K562 (cell line): Measurements from ENCODE around the gene MOGAT2. TPM values are rescaled to one million over a fixed set of nuclear protein-coding genes. Genes with fewer than 3 reads are reported as not detected.

Experiments
- ATAC-seq: fragments of 200-7000 bp; cut with Tn5 transposase; 3 replicates; pipeline ENCODE4 v1.9.1; 2020; ENCODE audit warnings: moderate library complexity
- BruUV-seq: library from RNA; stranded (reverse); fragments of 400-500 nt; replicated peaks from 2 replicates; lab custom pipeline; 2021; lab: Mats Ljungman, UMichigan
- CTCF ChIA-PET: fragments of 300-600 bp; formaldehyde crosslinking; extraction: SDS; loops from one replicate; lab custom pipeline; 2021; ENCODE audit warnings: low intra/inter-chr PET ratio; lab: Yijun Ruan, JAX
- POLR2A ChIA-PET: fragments of 300-600, 350-650 bp; sonication (Branson Sonifier 250); formaldehyde crosslinking; extraction: SDS; loops from one replicate; lab custom pipeline; 2021; ENCODE audit warnings: antibody characterized with exemption, inconsistent platforms; lab: Yijun Ruan, JAX
- DNase-seq, 4 experiments: peaks; one replicate each; pipeline versions ENCODE4 v3.0.0 to v3.0.0-alpha.2; 2011 to 2018; ENCODE audit warnings: low spot score in 3 of 4, mixed read lengths in 3 of 4; ENCODE audit errors: extremely low read depth in 1 of 4
- FAIRE-seq: peaks from 2 replicates; lab custom pipeline; 2011; peaks lifted over from hg19 to GRCh38; lab: Jason Lieb, UNC
- H2AFZ ChIP-seq: 2 replicates; pipeline ENCODE4 v1.6.0; 2011; ENCODE audit warnings: low read depth, low read length, control low read depth, inconsistent platforms
- H3K27ac ChIP-seq: fragments of 200-600 bp; 3 replicates; pipeline ENCODE4 v1.8.0; 2011; ENCODE audit warnings: low read depth, mild to moderate bottlenecking, control low read depth, inconsistent platforms, low read length, moderate library complexity, mixed read lengths; ENCODE audit errors: extremely low read depth
- H3K27me3 ChIP-seq, 2 experiments: fragments of 300-600 bp in 1 of 2; 2 replicates in 1 of 2; 3 replicates in 1 of 2; pipeline versions ENCODE4 v1.6.0 to v1.8.0; 2011; ENCODE audit warnings: inconsistent platforms in 2 of 2, low read length in 2 of 2, mild to moderate bottlenecking in 1 of 2, mixed read lengths in 1 of 2, moderate library complexity in 1 of 2; ENCODE audit not compliant: control insufficient read depth in 2 of 2, insufficient read depth in 2 of 2
- H3K36me3 ChIP-seq: fragments of 300-600 bp; 3 replicates; pipeline ENCODE4 v1.8.0; 2011; ENCODE audit warnings: mild to moderate bottlenecking, low read length, inconsistent platforms; ENCODE audit not compliant: control insufficient read depth, insufficient read depth
- H3K4me1 ChIP-seq, 2 experiments: fragments of 200-600 bp in 1 of 2; replicated peaks in 1 of 2; 2 replicates in 1 of 2; 3 replicates in 1 of 2; pipeline versions ENCODE4 v1.5.1 to v1.8.0; 2011; ENCODE audit warnings: inconsistent platforms in 2 of 2, low read length in 2 of 2, mild to moderate bottlenecking in 1 of 2, mixed read lengths in 1 of 2, moderate library complexity in 1 of 2; ENCODE audit not compliant: control insufficient read depth in 2 of 2, insufficient read depth in 2 of 2
- H3K4me2 ChIP-seq: 2 replicates; pipeline ENCODE4 v1.6.1; 2011; ENCODE audit warnings: low read length, control low read depth, inconsistent platforms, mixed read lengths; ENCODE audit not compliant: insufficient read depth
- H3K4me3 ChIP-seq: fragments of 200-600 bp; sonication (generic), shearing (Covaris generic); 2 replicates; pipeline ENCODE4 v1.5.1; 2016; ENCODE audit warnings: control low read depth, inconsistent platforms
- H3K79me2 ChIP-seq: fragments of 200-600 bp; 3 replicates; pipeline ENCODE4 v1.8.0; 2011; ENCODE audit warnings: low read length, inconsistent platforms; ENCODE audit not compliant: control insufficient read depth, insufficient read depth
- H3K9ac ChIP-seq, 2 experiments: 2 replicates each; pipeline versions ENCODE4 v1.6.0 to v1.6.1; 2011; ENCODE audit warnings: low read depth in 2 of 2, low read length in 2 of 2, control low read depth in 1 of 2, inconsistent platforms in 1 of 2, mild to moderate bottlenecking in 1 of 2, mixed read lengths in 1 of 2; ENCODE audit not compliant: insufficient read depth in 1 of 2
- H3K9me1 ChIP-seq: one replicate; pipeline ENCODE4 v1.6.0; 2011; ENCODE audit warnings: inconsistent platforms, mild to moderate bottlenecking, low read length, moderate library complexity; ENCODE audit not compliant: control insufficient read depth, insufficient read depth
- H3K9me3 ChIP-seq: replicated peaks from 2 replicates; pipeline ENCODE4 v1.5.1; 2011; ENCODE audit warnings: low read depth, low read length, inconsistent platforms; ENCODE audit not compliant: control insufficient read depth, insufficient read depth
- H4K20me1 ChIP-seq: replicated peaks from 2 replicates; pipeline ENCODE4 v1.6.1; 2011; ENCODE audit warnings: low read length, inconsistent platforms, mixed read lengths; ENCODE audit not compliant: control insufficient read depth, insufficient read depth
- HDAC8 ChIP-seq: fragments of 450-650 bp; IDR thresholded peaks from 2 replicates; pipeline ENCODE4 v1.6.1; 2016; ENCODE audit warnings: mild to moderate bottlenecking, missing genetic modification characterization, moderate library complexity, missing compliant biosample characterization
- IFI16 ChIP-seq: fragments of 250-450 bp; sonication (Bioruptor Pico); IDR thresholded peaks from 2 replicates; pipeline ENCODE4 v2.1.2; 2022; ENCODE audit warnings: mild to moderate bottlenecking, inconsistent platforms
- MED1 ChIP-seq: sonication (generic); formaldehyde crosslinking; IDR thresholded peaks from 2 replicates; pipeline ENCODE4 v1.8.1; 2023; ENCODE audit warnings: missing genetic modification reagents, borderline replicate concordance
- RBBP5 ChIP-seq: fragments of 200-600 bp; sonication (generic); IDR thresholded peaks from 2 replicates; pipeline ENCODE4 v1.6.1; 2012; ENCODE audit warnings: borderline replicate concordance, mild to moderate bottlenecking, low read length, control low read depth, inconsistent platforms; ENCODE audit not compliant: insufficient read depth, poor library complexity, severe bottlenecking
- TAF7 ChIP-seq: fragments of 450-650 bp; IDR thresholded peaks from 2 replicates; pipeline ENCODE4 v1.6.1; 2016; ENCODE audit warnings: missing genetic modification characterization, missing compliant biosample characterization
- TARDBP ChIP-seq: fragments of 450-650 bp; IDR thresholded peaks from 2 replicates; pipeline ENCODE4 v1.6.1; 2016
- TEAD4 ChIP-seq, 2 experiments: sonication (generic) in 1 of 2; formaldehyde crosslinking in 1 of 2; IDR thresholded peaks; 2 replicates each; pipeline versions ENCODE4 v1.6.1 to v1.8.0; 2012 to 2022; ENCODE audit warnings: borderline replicate concordance in 1 of 2, inconsistent platforms in 1 of 2, low read length in 1 of 2, mild to moderate bottlenecking in 1 of 2, missing genetic modification reagents in 1 of 2
- WGBS: fragments of 100-300 bp; shearing (Covaris generic); methylation state at CpG from one replicate; pipeline ENCODE4 v1.1.6; 2016; ENCODE audit warnings: low coverage, mixed read lengths; ENCODE audit not compliant: insufficient coverage; ENCODE audit errors: missing lambda C conversion rate; 5-methylcytosine and 5-hydroxymethylcytosine counted together
- in situ Hi-C: fragments of 300-500 bp; cut with MboI; formaldehyde crosslinking; loops from 4 replicates; pipeline ENCODE4 v1.15.0; 2018; ENCODE audit warnings: inconsistent platforms, mixed read lengths
- intact Hi-C: fragments of 100-400 bp; cut with micrococcal nuclease; formaldehyde crosslinking; loops from 2 replicates; pipeline ENCODE4 v1.14.2; 2022
- polyA plus RNA-seq, 8 experiments: library from polyadenylated mRNA; depleted of rRNA in 4 of 8; stranded (reverse) in 5 of 8; unstranded in 3 of 8; fragments of >200 nt; fragmentation: Nextera tagmentation in 2 of 8; fragmentation: Illumina TruSeq in 1 of 8; extraction: Ambion mirVana in 2 of 8; extraction: Trizol in 1 of 8; gene quantifications; 2 replicates each; pipeline versions ENCODE4 v1.2.1 to v1.2.3, GENCODE V29; 2011 to 2014; ENCODE audit warnings: inconsistent platforms in 1 of 8, missing spikeins in 1 of 8
- total RNA-seq, 7 experiments: library from RNA; depleted of rRNA in 6 of 7; stranded (reverse); fragments of >200 nt in 6 of 7; fragmentation: Illumina TruSeq in 2 of 7; extraction: Trizol in 2 of 7; gene quantifications; 2 replicates each; pipeline versions ENCODE4 v1.2.1 to v1.2.3, GENCODE V29; 2011 to 2021; ENCODE audit warnings: low replicate concordance in 1 of 7
- TF ChIP-seq, protein P1 (sequence below), 3 experiments: fragments of 200-800 bp in 1 of 3; sonication (Bioruptor generic) in 1 of 3; sonication (generic) in 1 of 3; formaldehyde crosslinking in 1 of 3; IDR thresholded peaks; 2 replicates each; pipeline versions ENCODE4 v1.6.1 to v1.8.0; 2016 to 2022; ENCODE audit warnings: mild to moderate bottlenecking in 2 of 3, missing compliant biosample characterization in 2 of 3, missing genetic modification characterization in 2 of 3, missing genetic modification reagents in 1 of 3
- TF ChIP-seq, protein P2 (sequence below): fragments of 250-450 bp; sonication (Bioruptor Pico); IDR thresholded peaks from 2 replicates; pipeline ENCODE4 v1.8.0; 2021; ENCODE audit warnings: moderate library complexity, mild to moderate bottlenecking, inconsistent platforms
- TF ChIP-seq, protein P3 (sequence below): fragments of 450-650 bp; IDR thresholded peaks from 2 replicates; pipeline ENCODE4 v1.6.1; 2016; ENCODE audit warnings: borderline replicate concordance

The MOGAT2 gene
- total and polyA plus RNA-seq, 9 of the 15 experiments (the other 6 are each of a cell fraction or from before 2014, with no cell fraction given): 0.09 TPM; not detected in 7

DNA sequence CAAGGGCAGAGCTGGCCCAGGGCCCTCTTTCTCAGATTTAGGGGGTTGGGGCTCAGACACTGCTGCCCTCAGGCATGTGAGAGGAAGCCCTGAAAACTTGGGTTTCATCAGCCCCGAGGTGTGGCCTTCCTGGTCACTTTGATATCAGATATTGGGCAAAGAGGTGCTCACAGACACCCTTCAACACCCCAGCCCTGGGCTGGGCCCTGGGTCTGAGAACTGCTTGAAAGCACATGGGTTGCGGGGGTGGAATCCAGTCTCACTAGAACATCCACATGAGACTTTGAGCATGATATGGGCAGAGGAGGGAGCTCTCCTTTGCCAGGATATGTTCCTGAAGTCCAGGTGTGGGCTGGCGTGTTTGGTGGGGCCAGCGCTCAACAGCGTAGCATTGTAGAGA lies 61.3 kb downstream of the MOGAT2 start:
- DNase-seq (no peak), FAIRE-seq (no peak)
- no peaks in the 10 kb centered on the region for H3K79me2 ChIP-seq
- no peaks in the 10 kb centered on the region for H3K9me1 ChIP-seq
- H3K9me3 ChIP-seq: no peaks in the 10 kb centered on the region
- H4K20me1 ChIP-seq: no peaks in the 10 kb centered on the region
- H3K27ac ChIP-seq: no peak overlapping the region
- H3K9ac ChIP-seq: peak overlapping the region in 1 of 2 experiments; percentile 42; a peak in 1 of 4 replicates
- H3K4me2 ChIP-seq: no peak overlapping the region
- H3K4me3 ChIP-seq: no peak overlapping the region
- 60% methylated on average over 3 of the region's 5 CpGs for WGBS
- CTCF ChIA-PET: no interaction called here
- H3K4me1 ChIP-seq: peaks cover 6% of the 10 kb centered on the region in 2 experiments; a peak in 3 of 5 replicates
- H3K27me3 ChIP-seq: no peaks in the 10 kb centered on the region
- TF ChIP-seq MED1 (CRISPR knock-in tag) (no peak), RBBP5 (no peak), HDAC8 (no peak), TAF7 (no peak), TARDBP (no peak), TEAD4 (IDR thresholded peaks at IDR 0.05; ENCODE audit: low read length) (no peak), TEAD4 (CRISPR knock-in tag; IDR thresholded peaks at IDR 0.05; ENCODE audit: borderline replicate concordance) (no peak), IFI16 (CRISPR knock-in tag) (no peak)
- TF ChIP-seq, protein P1, sequence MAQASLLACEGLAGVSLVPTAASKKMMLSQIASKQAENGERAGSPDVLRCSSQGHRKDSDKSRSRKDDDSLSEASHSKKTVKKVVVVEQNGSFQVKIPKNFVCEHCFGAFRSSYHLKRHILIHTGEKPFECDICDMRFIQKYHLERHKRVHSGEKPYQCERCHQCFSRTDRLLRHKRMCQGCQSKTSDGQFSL (CRISPR knock-in tag; IDR thresholded peaks at IDR 0.05): no peak
- TF ChIP-seq, protein P1 (tag; IDR thresholded peaks at IDR 0.05): no peak
- TF ChIP-seq, protein P2, sequence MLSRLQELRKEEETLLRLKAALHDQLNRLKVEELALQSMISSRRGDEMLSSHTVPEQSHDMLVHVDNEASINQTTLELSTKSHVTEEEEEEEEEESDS (CRISPR knock-in tag): no peak
- TF ChIP-seq, protein P3, sequence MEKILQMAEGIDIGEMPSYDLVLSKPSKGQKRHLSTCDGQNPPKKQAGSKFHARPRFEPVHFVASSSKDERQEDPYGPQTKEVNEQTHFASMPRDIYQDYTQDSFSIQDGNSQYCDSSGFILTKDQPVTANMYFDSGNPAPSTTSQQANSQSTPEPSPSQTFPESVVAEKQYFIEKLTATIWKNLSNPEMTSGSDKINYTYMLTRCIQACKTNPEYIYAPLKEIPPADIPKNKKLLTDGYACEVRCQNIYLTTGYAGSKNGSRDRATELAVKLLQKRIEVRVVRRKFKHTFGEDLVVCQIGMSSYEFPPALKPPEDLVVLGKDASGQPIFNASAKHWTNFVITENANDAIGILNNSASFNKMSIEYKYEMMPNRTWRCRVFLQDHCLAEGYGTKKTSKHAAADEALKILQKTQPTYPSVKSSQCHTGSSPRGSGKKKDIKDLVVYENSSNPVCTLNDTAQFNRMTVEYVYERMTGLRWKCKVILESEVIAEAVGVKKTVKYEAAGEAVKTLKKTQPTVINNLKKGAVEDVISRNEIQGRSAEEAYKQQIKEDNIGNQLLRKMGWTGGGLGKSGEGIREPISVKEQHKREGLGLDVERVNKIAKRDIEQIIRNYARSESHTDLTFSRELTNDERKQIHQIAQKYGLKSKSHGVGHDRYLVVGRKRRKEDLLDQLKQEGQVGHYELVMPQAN: no peak
- TF ChIP-seq, all 486 proteins: peak for 0
- H3K36me3 ChIP-seq: no peaks in the 10 kb centered on the region
- intact Hi-C loops: no loop called here
- POLR2A ChIA-PET: interaction anchor here (0.7 to 1.2 kb wide), 2 partner anchors 9 to 1947 kb away, joined by 3 read pairs; no protein-coding TSS in a partner anchor
- in situ Hi-C loops: no loop called here
- no peak for ATAC-seq
- no peak overlapping the region for H2AFZ ChIP-seq
- no TSS peak for BruUV-seq
